PC-3 (cell line): ENCODE results near the gene CEMP1. TPM values are rescaled to one million over a fixed set of nuclear protein-coding genes. Genes with fewer than 3 reads are reported as not detected.

Experiments used
- ATAC-seq: fragments of 200-7000 bp; cut with Tn5 transposase; 2 replicates; pipeline ENCODE4 v1.9.1; 2020; ENCODE audit warnings: mild to moderate bottlenecking, moderate library complexity
- BruUV-seq: library from RNA; stranded (reverse); fragments of 400-500 nt; replicated peaks from 2 replicates; lab custom pipeline; 2021; lab: Mats Ljungman, UMichigan
- CTCF ChIA-PET: fragments of 300-600 bp; sonication (Branson Sonifier 250); formaldehyde crosslinking; loops from one replicate; lab custom pipeline; 2022; ENCODE audit warnings: antibody characterized with exemption; lab: Charles Lee
- POLR2A ChIA-PET: fragments of 300-600 bp; sonication (Branson Sonifier 250); formaldehyde crosslinking; loops from one replicate; lab custom pipeline; 2022; ENCODE audit warnings: antibody characterized with exemption; ENCODE audit not compliant: unreplicated experiment; lab: Charles Lee
- DNase-seq: peaks from one replicate; pipeline ENCODE4 v3.0.0-alpha.2; 2015
- H2AFZ ChIP-seq: fragments of 300-600 bp; sonication (generic); 2 replicates; pipeline ENCODE4 v1.6.0; 2016; ENCODE audit warnings: antibody characterized with exemption, low read length
- H3F3A ChIP-seq: fragments of 300-600 bp; sonication (generic); one replicate; pipeline ENCODE4 v1.6.0; 2017; ENCODE audit warnings: antibody characterized with exemption, low read length, control low read depth, mild to moderate bottlenecking; ENCODE audit not compliant: unreplicated experiment
- H3K27ac ChIP-seq: fragments of 300-600 bp; sonication (generic); 2 replicates; pipeline ENCODE4 v1.5.1; 2016; ENCODE audit warnings: mild to moderate bottlenecking, low read length
- H3K27me3 ChIP-seq: fragments of 300-600 bp; sonication (generic); 2 replicates; pipeline ENCODE4 v1.6.1; 2016; ENCODE audit warnings: low read length, mixed read lengths
- H3K36me3 ChIP-seq: fragments of 300-600 bp; sonication (generic); 2 replicates; pipeline ENCODE4 v1.6.1; 2016; ENCODE audit warnings: low read depth, mixed run types, low read length, mixed read lengths
- H3K4me1 ChIP-seq: fragments of 300-600 bp; sonication (generic); 2 replicates; pipeline ENCODE4 v1.5.1; 2016; ENCODE audit warnings: low read length; ENCODE audit not compliant: insufficient read depth
- H3K4me2 ChIP-seq: fragments of 300-600 bp; sonication (generic); 2 replicates; pipeline ENCODE4 v1.6.0; 2016; ENCODE audit warnings: low read length
- H3K4me3 ChIP-seq: fragments of 300-600 bp; sonication (generic); 2 replicates; pipeline ENCODE4 v1.5.1; 2016; ENCODE audit warnings: mild to moderate bottlenecking, low read length, mixed read lengths
- H3K79me2 ChIP-seq: fragments of 300-600 bp; sonication (generic); 2 replicates; pipeline ENCODE4 v1.6.1; 2017; ENCODE audit warnings: low read length, mixed read lengths
- H3K9ac ChIP-seq: fragments of 300-600 bp; sonication (generic); 2 replicates; pipeline ENCODE4 v1.6.0; 2016; ENCODE audit warnings: mild to moderate bottlenecking, low read length
- H3K9me2 ChIP-seq: fragments of 300-600 bp; sonication (generic); replicated peaks from 2 replicates; pipeline ENCODE4 v1.6.1; 2016; ENCODE audit warnings: mixed run types, low read length, mixed read lengths
- H3K9me3 ChIP-seq: fragments of 300-600 bp; sonication (generic); 2 replicates; pipeline ENCODE4 v1.6.1; 2016; ENCODE audit warnings: low read length, mixed read lengths
- H4K20me1 ChIP-seq: fragments of 300-600 bp; sonication (generic); 2 replicates; pipeline ENCODE4 v1.6.1; 2016; ENCODE audit warnings: low read length, mixed read lengths
- CTCF ChIP-seq: fragments of 300-600 bp; sonication (generic); conservative IDR thresholded peaks from 2 replicates; pipeline ENCODE4 v1.5.1; 2017; ENCODE audit warnings: antibody characterized with exemption, low read depth, mild to moderate bottlenecking, low read length
- EZH2 ChIP-seq: fragments of 300-600 bp; sonication (generic); IDR thresholded peaks from one replicate; pipeline ENCODE4 v1.6.1; 2017; ENCODE audit warnings: antibody characterized with exemption, mild to moderate bottlenecking, low read length; ENCODE audit not compliant: unreplicated experiment
- EZH2phosphoT487 ChIP-seq: fragments of 300-600 bp; sonication (generic); IDR thresholded peaks from 2 replicates; pipeline ENCODE4 v1.6.1; 2018; ENCODE audit warnings: mild to moderate bottlenecking, antibody characterized with exemption, low read length, borderline replicate concordance
- intact Hi-C: fragments of 100-400 bp; cut with micrococcal nuclease; formaldehyde crosslinking; loops from 2 replicates; pipeline ENCODE4 v1.9.0; 2023
- total RNA-seq: library from RNA; depleted of rRNA; stranded (reverse); fragments of >200 nt; gene quantifications from 2 replicates; pipeline ENCODE4 v1.2.3, GENCODE V29; 2014

Gene CEMP1
- total RNA-seq, 1 experiment from 2014 or later = not detected

GRCh38 chr16:2527071-2527783 lies 4.0 kb downstream of the CEMP1 start:
- no peak for TF ChIP-seq EZH2
- no peak for TF ChIP-seq EZH2phosphoT487
- no peak for TF ChIP-seq CTCF
- Histone ChIP-seq H3K4me3 (no peak overlapping the region), H3K9ac (no peak overlapping the region), H3K4me2 (no peak overlapping the region), H3K4me1 (peaks cover 4% of the 10 kb centered on the region; the same call in 1 of the 2 replicates), H3K9me2 (no peaks in the 10 kb centered on the region), H3K27me3 (no peaks in the 10 kb centered on the region), H2AFZ (no peak overlapping the region), H3K27ac (no peak overlapping the region), H3K9me3 (no peaks in the 10 kb centered on the region), H3K79me2 (peaks cover 6% of the 10 kb centered on the region; the same call in 1 of the 2 replicates), H3K36me3 (peaks cover 11% of the 10 kb centered on the region; the same call in 1 of the 2 replicates), H4K20me1 (no peaks in the 10 kb centered on the region), H3F3A (no peaks in the 10 kb centered on the region)
- intact Hi-C loops = no loop called here
- DNase-seq = no peak
- ChIA-PET POLR2A (no interaction called here), CTCF (no interaction called here)
- no TSS peak for BruUV-seq
- no peak for ATAC-seq

GRCh38 chr16:2526135-2526534 lies 5.1 kb downstream of the CEMP1 start:
- H3K9me3 ChIP-seq = no peaks in the 10 kb centered on the region
- no peaks in the 10 kb centered on the region for H4K20me1 ChIP-seq
- ATAC-seq (no peak), DNase-seq (no peak)
- no TSS peak for BruUV-seq
- no peaks in the 10 kb centered on the region for H3F3A ChIP-seq
- no peak for TF ChIP-seq EZH2phosphoT487
- TF ChIP-seq CTCF = no peak
- TF ChIP-seq EZH2 = no peak
- H2AFZ ChIP-seq = no peak overlapping the region
- H3K4me3 ChIP-seq = no peak overlapping the region
- H3K27me3 ChIP-seq = no peaks in the 10 kb centered on the region
- no peak overlapping the region for H3K4me2 ChIP-seq
- peaks cover 4% of the 10 kb centered on the region for H3K4me1 ChIP-seq
- H3K79me2 ChIP-seq = peaks cover 14% of the 10 kb centered on the region; the same call in 1 of the 2 replicates
- ChIA-PET CTCF (no interaction called here), POLR2A (no interaction called here)
- H3K9me2 ChIP-seq = no peaks in the 10 kb centered on the region
- H3K36me3 ChIP-seq = peaks cover 11% of the 10 kb centered on the region; the same call in 1 of the 2 replicates
- no peak overlapping the region for H3K9ac ChIP-seq
- no peak overlapping the region for H3K27ac ChIP-seq
- intact Hi-C loops = no loop called here

GRCh38 chr16:2524339-2524938 lies 6.8 kb downstream of the CEMP1 start:
- H3K27me3 ChIP-seq = no peaks in the 10 kb centered on the region
- intact Hi-C loops = no loop called here
- H3K9me2 ChIP-seq = no peaks in the 10 kb centered on the region
- no peak overlapping the region for H2AFZ ChIP-seq
- H3K9ac ChIP-seq = no peak overlapping the region
- peaks cover 11% of the 10 kb centered on the region; the same call in 1 of the 2 replicates for H3K36me3 ChIP-seq
- no peaks in the 10 kb centered on the region for H4K20me1 ChIP-seq
- ChIA-PET POLR2A (no interaction called here), CTCF (no interaction called here)
- no TSS peak for BruUV-seq
- H3K4me2 ChIP-seq = no peak overlapping the region
- no peaks in the 10 kb centered on the region for H3F3A ChIP-seq
- TF ChIP-seq CTCF (no peak), EZH2 (no peak), EZH2phosphoT487 (no peak)
- H3K4me1 ChIP-seq = peaks cover 4% of the 10 kb centered on the region
- H3K9me3 ChIP-seq = no peaks in the 10 kb centered on the region
- peaks cover 22% of the 10 kb centered on the region for H3K79me2 ChIP-seq
- no peak for ATAC-seq
- no peak overlapping the region for H3K4me3 ChIP-seq
- DNase-seq = no peak
- no peak overlapping the region for H3K27ac ChIP-seq
